GM19324 (cell line): ENCODE results near the gene TTC8.
"Not testable (repeated sequence)": the region's sequence is repeated elsewhere in the genome, so short reads cannot be mapped to it uniquely, and the experiment has no call there.

Experiments
- ATAC-seq: cut with Tn5 transposase; IDR thresholded peaks from one replicate; pipeline ENCODE4 v1.9.1; 2021; ENCODE audit warnings: mild to moderate bottlenecking, moderate library complexity; ENCODE audit not compliant: unreplicated experiment, low FRiP score

The TTC8 gene

DNA sequence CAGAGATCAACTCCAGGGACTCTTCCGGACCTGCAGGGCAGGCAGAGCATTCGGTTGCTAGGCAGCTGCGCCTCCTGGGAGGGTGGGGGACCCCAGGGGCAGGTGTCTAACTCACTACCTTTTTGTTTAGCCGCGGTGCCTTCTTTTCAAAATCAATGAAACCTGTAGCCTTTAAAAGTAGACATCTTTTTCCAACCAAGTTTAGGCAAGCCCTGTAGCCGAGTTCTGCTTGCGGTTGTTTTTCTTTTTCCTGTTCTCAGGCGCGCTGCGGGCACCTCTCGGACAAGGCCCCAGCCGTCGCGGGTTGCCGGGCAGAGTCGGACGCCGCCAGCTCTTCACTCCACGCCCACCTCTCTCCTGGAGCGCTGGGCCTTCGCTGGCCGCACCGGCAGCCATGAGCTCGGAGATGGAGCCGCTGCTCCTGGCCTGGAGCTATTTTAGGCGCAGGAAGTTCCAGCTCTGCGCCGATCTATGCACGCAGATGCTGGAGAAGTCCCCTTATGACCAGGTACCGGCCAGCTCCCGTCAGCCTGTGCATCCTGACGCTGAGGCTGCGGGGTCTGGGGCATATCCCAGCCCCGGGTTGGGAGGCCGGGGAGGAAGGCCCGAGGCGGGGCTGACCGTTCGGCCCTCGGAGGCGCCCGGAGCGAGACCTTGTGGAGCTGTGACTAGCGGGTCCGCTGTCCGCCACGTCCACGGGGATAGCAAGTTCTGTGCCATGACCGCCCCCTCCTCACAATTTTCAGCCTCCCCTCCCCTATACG is at the start of gene TTC8:
TSS of gene TTC8 (plus strand) at position 338 of the 764 bp plus-strand sequence. CDS start at position 395, 57 bp downstream.
- peak; percentile 100 for ATAC-seq

DNA sequence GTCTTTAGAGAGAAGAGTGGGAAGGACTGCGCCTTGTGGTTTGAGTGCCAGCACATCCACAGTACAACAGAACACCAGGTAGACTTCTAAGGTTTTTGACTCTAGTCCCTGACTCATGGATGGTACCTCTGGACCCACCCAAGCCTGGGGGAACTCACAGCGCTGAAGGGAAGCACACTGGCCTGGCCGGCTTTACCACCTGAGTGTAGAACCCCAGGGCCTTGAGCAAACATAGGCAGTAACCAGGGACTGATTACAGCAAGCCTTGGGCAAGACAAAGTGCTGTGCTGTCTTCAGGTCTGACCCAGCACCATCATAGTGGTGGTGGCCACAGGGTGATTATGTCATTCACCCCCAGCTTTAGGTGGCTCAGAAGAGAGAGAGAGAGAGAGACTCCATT is 48.9 kb upstream of the TTC8 start:
- ATAC-seq, result no peak

DNA sequence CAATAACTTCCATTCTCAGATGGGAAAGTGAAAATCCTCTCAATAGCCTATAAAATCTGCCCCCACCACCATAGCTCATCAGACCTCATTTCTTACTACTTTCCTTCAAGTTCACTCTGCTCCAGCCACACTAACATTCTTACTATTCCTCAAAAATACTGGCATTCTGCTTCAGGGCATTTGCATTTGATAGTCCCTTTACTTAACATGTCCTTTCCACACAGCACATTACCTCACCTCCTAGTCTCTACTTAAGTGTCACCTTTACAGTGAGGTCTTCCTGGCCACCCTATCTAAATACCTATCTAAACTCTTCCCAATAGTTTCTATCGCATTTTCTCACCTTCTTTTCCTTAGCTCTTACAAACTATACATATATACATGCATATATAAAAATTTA is 38.5 kb upstream of the TTC8 start:
- no peak for ATAC-seq

DNA sequence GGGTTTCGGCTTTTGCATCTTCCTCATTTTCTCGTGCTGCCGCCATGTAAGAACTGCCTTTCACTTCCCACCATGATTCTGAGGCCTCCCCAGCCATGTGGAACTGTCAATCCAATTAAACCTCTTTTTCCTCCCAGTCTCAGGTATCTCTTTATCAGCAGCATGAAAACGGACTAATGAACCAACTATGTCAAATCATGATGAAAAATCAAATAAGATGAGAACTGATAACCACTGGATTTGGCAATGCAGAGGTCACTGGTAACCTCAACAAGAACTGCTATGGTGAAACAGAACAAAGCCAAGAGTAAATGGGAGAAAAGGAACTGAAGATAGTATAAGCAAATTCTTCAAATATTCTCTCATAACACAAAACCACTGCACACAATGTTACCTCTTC is 37.7 kb upstream of the TTC8 start:
- no peak for ATAC-seq

DNA sequence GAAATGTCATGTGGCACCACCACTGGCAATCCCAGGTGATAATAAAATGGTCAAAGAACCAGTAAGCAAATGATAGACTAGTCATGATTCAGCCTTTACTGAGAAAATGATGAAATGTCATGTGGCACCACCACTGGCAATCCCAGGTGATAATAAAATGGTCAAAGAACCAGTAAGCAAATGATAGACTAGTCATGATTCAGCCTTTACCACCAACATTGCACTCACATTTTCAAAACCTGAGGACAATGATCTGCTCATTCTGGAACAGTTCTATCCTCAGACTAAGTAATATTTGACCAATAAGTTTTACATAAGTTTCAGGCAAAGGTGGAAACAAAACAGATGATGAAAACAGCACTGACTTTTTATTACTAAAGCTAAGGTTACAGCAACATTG is 34.9 kb upstream of the TTC8 start:
- not testable (repeated sequence) for ATAC-seq

DNA sequence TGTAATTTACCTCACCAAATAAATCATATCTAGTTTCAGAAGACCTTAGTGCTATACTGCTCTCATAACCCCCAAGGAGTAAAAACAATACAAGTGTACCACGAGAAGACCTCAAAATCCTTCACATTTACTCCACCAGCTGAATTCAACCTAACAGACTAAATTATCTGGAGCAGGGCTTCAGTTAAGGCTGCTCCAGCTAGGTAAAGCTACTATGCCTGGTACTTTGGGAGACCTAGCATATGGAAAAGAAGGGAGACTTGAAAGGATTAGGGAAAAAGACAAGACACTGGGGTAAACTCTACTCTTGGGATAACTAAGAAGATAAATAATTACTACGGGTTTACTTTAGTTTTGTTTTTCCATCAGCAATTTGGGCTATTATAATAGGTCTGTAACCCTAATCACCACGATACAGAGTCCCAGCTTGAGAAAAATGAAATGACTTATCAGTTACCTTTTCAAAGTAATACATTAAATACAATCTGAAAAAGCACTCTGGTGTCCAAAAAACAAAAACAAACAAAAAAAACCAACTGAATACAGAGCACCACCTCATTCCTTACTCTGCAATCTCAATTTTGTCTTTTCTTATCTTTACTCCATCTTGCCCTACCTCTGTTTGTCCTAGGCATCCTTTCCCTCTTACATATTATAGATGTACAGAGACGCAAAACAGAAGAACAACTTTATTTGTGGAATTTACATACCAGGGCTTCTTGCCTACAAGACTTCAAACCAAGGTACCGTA is 33.8 kb upstream of the TTC8 start:
- ATAC-seq, result no peak

DNA sequence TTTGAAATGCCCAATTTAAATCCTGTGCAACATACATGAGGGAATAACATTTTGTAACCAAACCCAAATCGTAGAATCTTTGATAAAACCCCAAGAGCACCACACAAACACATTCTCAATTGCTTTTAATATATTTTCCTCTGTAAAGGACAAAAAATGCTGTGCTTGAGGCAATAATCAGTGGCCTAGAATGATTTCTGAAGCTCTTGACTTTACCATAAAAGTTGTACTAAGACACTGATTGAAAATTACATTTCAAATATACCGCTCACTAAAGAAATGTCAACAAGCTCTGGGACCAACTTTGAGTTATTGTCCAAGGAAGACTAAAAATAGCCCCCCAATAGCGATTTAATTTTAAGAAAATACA is 33.2 kb upstream of the TTC8 start:
- ATAC-seq, result no peak

DNA sequence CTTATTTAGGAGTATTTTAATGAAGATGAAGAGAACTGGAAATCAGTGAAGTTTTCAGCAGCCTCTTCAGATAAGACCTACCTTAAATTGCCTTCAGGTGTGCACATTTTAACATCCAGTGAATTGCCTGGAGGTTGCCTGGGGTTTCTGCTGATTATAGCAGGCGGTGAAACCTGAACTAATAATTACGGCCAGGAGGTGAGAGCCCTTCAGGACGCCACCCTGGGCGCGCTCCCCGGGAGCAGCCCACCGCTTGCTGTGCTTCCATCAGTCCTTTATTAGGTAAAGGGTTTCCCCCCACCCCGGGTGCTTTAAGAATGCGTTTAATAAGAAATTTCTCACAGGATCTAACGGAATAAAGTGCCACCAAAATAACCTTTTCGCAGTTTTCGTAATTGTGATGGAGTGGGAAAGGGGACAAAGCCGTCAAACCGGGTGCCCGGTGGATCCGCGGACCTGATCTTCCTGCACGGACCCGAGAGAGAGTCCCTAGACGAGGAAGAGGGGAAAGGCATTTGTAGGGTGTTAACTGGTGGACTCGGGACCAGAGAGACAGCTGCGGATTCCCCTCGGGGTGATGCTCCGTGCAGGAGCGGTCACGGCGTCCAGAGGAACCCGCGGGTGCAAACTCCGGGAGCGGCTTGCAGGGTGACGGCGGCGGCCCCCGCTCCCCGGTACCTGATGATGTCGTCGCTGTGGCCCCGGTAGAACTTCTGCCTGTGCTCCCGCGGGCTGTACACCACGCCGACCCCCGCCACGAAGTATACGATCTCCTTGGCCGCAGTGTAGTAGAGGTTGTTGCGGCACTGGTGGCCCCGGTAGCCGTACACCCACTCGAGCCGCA is 32.6 kb upstream of the TTC8 start:
- peak; percentile 3 for ATAC-seq

DNA sequence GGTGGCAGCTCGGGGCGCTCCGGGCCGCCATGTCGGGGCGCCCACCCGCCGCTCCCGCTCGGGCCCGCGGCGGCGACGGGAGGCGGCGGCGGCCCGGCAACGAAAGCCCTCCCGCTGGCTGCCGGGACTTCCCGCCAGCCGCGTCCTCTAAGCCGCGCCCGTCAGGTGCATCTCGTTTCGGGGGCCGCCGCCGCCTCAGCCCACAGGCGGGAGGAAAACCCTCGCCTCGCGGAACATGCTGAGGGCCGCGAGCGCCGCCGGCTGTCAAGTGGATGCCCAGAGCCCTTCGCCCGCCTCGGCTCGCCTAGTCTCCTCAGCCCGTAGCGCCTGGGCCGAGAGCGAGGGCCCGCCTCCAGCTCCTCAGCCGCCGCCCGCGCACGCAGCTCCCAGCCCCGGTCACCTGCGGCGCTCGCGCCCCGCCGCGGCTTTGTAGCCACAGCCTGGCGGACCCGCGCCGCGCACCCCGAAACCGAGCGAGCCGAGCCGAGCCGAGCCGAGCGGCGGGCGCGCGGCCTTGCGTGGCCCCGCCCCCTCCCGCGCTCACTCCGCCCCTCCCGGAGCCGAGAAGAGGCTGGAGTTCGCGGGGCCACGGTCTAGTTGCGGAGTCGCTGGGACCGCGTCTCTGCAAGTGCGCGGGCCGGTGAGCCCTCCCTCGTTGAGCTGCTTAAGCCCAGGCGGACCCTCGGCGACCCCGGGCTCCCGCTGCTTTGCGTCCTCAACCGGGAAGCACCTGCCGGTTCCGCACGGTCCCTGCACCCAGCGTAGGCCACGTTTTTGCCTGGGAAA is 31.8 kb upstream of the TTC8 start, which contains the start of gene EML5:
TSS of gene EML5 (minus strand) at position 481 of the 786 bp plus-strand sequence. CDS start at position 31, 450 bp downstream.
- ATAC-seq, result peak; percentile 96

DNA sequence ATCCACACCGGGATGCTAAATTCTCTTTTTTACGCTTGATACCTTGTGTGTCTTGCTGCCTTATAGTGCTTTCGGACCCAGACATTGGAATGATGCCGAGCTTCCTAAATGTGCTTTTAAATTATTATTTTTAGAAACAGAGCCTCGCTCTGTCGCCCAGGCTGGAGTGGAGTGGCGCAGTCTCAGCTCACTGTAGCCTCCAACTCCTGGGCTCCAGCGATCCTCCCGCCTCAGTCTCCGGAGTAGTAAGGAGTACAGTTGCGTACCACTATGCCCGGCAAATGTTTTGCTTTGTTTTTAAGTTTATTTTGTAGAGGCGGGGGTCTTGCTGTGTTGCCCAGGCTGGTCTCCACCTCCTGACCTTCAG is 31.2 kb upstream of the TTC8 start:
- ATAC-seq, result no peak

DNA sequence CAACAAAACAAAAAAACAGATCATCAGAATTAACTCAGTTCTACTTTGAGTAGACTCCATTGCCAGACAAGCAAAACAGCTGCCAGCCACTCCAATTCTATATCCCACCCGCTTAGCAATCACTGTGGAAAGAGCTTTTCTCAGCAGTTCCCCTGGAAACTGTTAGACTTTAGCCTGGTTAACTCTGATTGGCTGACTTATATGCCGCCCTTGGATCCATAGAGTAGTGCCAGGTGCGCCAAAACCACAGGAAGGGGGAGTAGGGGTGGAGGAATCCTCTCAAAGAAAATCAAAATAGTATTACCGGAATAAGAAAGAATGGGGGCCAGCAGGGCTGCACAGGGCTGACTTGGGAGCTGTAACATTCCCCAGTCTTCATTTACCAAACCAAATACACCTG is 26.3 kb upstream of the TTC8 start:
- ATAC-seq, result no peak

DNA sequence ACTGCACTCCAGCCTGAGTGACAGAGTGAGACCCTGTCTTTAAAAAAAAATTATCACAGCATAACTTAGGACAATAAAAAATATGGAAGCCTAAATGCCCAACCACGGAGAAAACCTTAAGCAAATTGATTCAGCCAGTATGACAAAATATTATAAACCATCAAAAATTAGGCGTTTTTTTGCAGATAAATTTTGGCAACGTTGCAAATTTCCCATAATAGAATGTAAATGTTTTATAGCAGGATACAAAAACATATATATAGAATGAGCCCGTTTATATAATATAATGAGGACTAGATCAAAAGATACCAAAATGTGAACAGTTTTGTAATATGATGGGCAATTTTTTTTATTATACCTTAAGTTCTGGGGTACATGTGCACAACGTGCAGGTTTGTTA is 24.9 kb upstream of the TTC8 start:
- no peak for ATAC-seq

DNA sequence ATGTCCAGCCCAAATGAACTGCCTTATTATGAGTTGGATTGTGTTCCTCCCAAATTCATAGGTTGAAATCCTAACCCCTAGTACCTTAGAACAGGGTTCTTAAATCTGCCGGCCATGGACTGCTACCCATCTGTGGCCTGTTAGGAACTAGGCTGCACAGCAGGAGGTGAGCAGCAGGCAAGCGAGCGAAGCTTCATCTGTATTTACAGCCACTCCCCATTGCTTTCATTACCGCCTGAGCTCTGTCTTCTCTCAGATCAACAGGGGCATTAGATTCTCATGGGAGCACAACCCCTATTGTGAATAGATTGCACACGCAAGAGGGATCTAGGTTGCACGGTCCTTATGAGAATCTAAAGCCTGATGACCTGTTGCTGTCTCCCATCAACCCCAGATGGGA is 21.9 kb upstream of the TTC8 start:
- no peak for ATAC-seq

DNA sequence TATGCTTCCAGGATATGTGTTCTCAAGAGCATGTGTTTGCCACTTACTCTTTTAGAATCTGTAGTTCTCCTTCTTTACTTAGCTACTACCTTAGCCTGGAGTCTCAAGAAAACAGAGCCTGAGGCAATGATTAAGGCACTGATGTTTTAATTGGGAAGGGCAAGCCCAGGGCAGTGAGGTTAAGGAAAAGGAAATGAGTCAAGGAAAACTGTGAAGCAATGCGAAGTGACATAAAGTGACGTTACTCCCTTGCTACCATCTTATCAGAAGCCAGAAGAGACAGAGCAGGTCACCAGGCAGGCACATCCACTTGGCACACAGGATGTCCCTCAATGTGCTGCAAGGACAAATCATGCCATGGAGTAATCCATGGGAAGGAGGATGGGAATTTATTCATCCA is 20.4 kb upstream of the TTC8 start:
- no peak for ATAC-seq

DNA sequence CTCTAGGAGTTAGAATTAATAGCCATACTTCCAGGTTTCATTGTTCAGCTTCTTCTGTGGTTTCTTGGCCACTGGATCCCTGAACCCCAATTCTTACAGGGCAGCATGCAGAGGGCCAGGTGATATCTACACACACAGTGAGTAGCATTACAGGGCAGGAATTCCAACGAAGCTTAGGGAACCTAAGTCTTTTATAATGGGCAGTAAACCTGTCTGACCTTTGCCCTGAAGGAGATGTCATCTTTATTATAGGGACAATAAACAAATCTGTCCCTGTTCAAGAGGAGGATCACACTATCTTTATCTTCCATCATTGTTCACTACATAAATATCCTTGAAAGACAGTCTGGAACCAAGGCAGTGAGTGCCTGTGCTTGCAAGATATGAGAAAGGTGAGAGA is 20.0 kb upstream of the TTC8 start:
- no peak for ATAC-seq

DNA sequence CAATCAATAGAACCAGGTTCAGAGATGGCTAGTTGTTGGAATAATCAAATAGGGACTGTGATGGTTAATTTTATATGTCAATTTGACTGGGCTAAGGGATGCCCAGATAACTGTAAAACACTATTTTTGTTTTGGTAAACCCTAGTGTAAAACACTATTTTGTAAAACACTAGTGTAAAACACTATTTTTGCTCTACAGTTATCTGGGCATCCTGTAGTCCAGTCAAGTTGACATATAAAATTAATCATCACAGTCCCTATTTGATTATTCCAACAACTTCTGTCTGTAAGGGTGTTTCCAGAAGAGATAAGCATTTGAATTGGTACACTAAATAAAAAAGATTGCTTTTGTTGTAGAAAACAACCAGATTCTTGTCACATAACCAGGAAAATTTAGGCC is 16.1 kb upstream of the TTC8 start:
- ATAC-seq, result no peak

DNA sequence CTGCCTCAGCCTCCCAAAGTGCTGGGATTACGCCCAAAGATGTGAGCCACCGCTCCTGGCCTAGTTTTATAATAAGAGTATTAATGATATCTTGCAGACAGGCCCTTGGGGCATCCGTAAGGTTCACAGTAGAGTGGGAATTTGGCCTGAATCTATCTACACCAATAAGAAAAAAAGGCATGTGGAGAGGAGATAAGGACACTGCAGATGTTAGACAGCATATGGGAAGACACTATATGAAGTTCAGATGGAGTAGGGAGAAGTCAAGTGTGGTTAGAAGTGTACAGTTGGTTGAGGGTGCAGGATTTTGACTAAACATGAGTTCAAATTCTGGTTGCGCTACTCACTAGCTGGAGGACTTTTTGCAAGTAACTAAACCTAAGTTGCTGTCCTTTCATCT is 8.5 kb upstream of the TTC8 start:
- no peak for ATAC-seq

DNA sequence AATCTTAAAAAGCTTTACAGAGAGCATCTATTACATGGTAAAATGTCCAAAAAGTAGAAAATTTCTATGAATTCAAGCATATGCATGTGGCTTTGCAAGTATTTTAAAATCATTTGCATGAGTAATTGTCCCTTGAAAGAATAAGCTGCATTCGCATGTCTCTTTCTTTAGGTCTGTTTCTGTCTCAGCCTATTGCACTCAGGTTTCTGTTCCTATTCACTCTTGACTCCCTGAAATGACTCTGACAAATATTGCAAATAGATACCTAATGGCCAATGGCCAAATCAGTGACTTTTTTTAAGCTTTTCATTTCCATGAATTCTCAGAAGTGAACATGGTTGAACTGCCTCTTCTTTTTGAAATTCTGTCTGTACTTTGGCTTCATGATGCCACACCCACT is 6.4 kb upstream of the TTC8 start:
- ATAC-seq, result no peak

DNA sequence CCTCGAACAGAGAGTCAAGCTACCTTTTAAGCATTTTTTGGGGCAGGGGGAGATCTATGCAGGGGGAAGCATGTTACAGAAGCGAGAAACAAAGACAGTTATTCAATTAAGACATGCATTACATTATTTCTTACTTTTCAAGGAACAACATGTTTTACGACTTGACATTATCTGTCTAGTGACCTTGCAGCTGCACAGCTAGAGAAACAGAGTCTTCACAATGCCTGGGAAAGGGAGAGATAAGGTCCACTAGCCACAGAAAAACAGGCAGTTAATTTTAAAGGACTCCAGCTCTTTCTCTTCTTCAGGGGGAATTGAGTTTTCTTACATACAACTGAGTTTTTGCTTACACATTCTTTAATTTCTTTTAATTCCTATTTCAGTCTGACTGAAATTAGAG is 4.8 kb upstream of the TTC8 start:
- ATAC-seq, result not testable (repeated sequence)

DNA sequence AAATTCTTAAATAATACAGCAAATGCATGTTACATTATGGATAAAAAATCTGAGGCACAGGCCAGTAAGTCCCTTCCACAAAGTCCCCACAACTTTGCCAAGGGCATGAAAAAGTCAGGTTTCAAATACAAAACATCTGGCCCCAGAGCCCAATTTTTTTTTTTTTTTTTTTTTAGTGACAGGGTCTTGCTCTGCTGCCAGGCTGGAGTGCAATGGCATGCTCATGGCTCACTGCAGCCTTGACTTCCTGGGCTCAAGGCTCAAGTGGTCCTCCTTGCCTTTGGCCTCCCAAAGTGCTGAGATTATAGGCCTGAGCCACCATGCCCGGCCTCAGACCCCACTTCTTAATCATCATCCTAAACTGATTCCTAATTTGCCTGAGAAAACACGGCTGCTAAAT is 3.1 kb upstream of the TTC8 start:
- ATAC-seq, result no peak
